K562 (cell line): Measurements from ENCODE around the gene MAP1S. TPM values are rescaled to one million over a fixed set of nuclear protein-coding genes. Genes with fewer than 3 reads are reported as not detected.
A peak's percentile ranks its signal among the peaks of the same experiment; 100 is the strongest.

ENCODE experiments used
- ATAC-seq: fragments of 200-7000 bp; cut with Tn5 transposase; 3 replicates; pipeline ENCODE4 v1.9.1; 2020; ENCODE audit warnings: moderate library complexity
- BruUV-seq: library from RNA; stranded (reverse); fragments of 400-500 nt; replicated peaks from 2 replicates; lab custom pipeline; 2021; lab: Mats Ljungman, UMichigan
- CTCF ChIA-PET: fragments of 300-600 bp; formaldehyde crosslinking; extraction: SDS; loops from one replicate; lab custom pipeline; 2021; ENCODE audit warnings: low intra/inter-chr PET ratio; lab: Yijun Ruan, JAX
- POLR2A ChIA-PET: fragments of 300-600, 350-650 bp; sonication (Branson Sonifier 250); formaldehyde crosslinking; extraction: SDS; loops from one replicate; lab custom pipeline; 2021; ENCODE audit warnings: antibody characterized with exemption, inconsistent platforms; lab: Yijun Ruan, JAX
- DNase-seq, 4 experiments: peaks; one replicate each; pipeline versions ENCODE4 v3.0.0 to v3.0.0-alpha.2; 2011 to 2018; ENCODE audit warnings: low spot score in 3 of 4, mixed read lengths in 3 of 4; ENCODE audit errors: extremely low read depth in 1 of 4
- FAIRE-seq: peaks from 2 replicates; lab custom pipeline; 2011; peaks lifted over from hg19 to GRCh38; lab: Jason Lieb, UNC
- H2AFZ ChIP-seq: 2 replicates; pipeline ENCODE4 v1.6.0; 2011; ENCODE audit warnings: low read depth, low read length, control low read depth, inconsistent platforms
- H3K27ac ChIP-seq: fragments of 200-600 bp; 3 replicates; pipeline ENCODE4 v1.8.0; 2011; ENCODE audit warnings: low read depth, mild to moderate bottlenecking, control low read depth, inconsistent platforms, low read length, moderate library complexity, mixed read lengths; ENCODE audit errors: extremely low read depth
- H3K27me3 ChIP-seq, 2 experiments: fragments of 300-600 bp in 1 of 2; 2 replicates in 1 of 2; 3 replicates in 1 of 2; pipeline versions ENCODE4 v1.6.0 to v1.8.0; 2011; ENCODE audit warnings: inconsistent platforms in 2 of 2, low read length in 2 of 2, mild to moderate bottlenecking in 1 of 2, mixed read lengths in 1 of 2, moderate library complexity in 1 of 2; ENCODE audit not compliant: control insufficient read depth in 2 of 2, insufficient read depth in 2 of 2
- H3K36me3 ChIP-seq: fragments of 300-600 bp; 3 replicates; pipeline ENCODE4 v1.8.0; 2011; ENCODE audit warnings: mild to moderate bottlenecking, low read length, inconsistent platforms; ENCODE audit not compliant: control insufficient read depth, insufficient read depth
- H3K4me1 ChIP-seq, 2 experiments: fragments of 200-600 bp in 1 of 2; replicated peaks in 1 of 2; 2 replicates in 1 of 2; 3 replicates in 1 of 2; pipeline versions ENCODE4 v1.5.1 to v1.8.0; 2011; ENCODE audit warnings: inconsistent platforms in 2 of 2, low read length in 2 of 2, mild to moderate bottlenecking in 1 of 2, mixed read lengths in 1 of 2, moderate library complexity in 1 of 2; ENCODE audit not compliant: control insufficient read depth in 2 of 2, insufficient read depth in 2 of 2
- H3K4me2 ChIP-seq: 2 replicates; pipeline ENCODE4 v1.6.1; 2011; ENCODE audit warnings: low read length, control low read depth, inconsistent platforms, mixed read lengths; ENCODE audit not compliant: insufficient read depth
- H3K4me3 ChIP-seq: fragments of 200-600 bp; sonication (generic), shearing (Covaris generic); 2 replicates; pipeline ENCODE4 v1.5.1; 2016; ENCODE audit warnings: control low read depth, inconsistent platforms
- H3K79me2 ChIP-seq: fragments of 200-600 bp; 3 replicates; pipeline ENCODE4 v1.8.0; 2011; ENCODE audit warnings: low read length, inconsistent platforms; ENCODE audit not compliant: control insufficient read depth, insufficient read depth
- H3K9ac ChIP-seq, 2 experiments: 2 replicates each; pipeline versions ENCODE4 v1.6.0 to v1.6.1; 2011; ENCODE audit warnings: low read depth in 2 of 2, low read length in 2 of 2, control low read depth in 1 of 2, inconsistent platforms in 1 of 2, mild to moderate bottlenecking in 1 of 2, mixed read lengths in 1 of 2; ENCODE audit not compliant: insufficient read depth in 1 of 2
- H3K9me1 ChIP-seq: one replicate; pipeline ENCODE4 v1.6.0; 2011; ENCODE audit warnings: inconsistent platforms, mild to moderate bottlenecking, low read length, moderate library complexity; ENCODE audit not compliant: control insufficient read depth, insufficient read depth
- H3K9me3 ChIP-seq: replicated peaks from 2 replicates; pipeline ENCODE4 v1.5.1; 2011; ENCODE audit warnings: low read depth, low read length, inconsistent platforms; ENCODE audit not compliant: control insufficient read depth, insufficient read depth
- H4K20me1 ChIP-seq: replicated peaks from 2 replicates; pipeline ENCODE4 v1.6.1; 2011; ENCODE audit warnings: low read length, inconsistent platforms, mixed read lengths; ENCODE audit not compliant: control insufficient read depth, insufficient read depth
- CREB1 ChIP-seq, 2 experiments: sonication (generic) in 1 of 2; formaldehyde crosslinking in 1 of 2; IDR thresholded peaks; 2 replicates each; pipeline versions ENCODE4 v1.6.1 to v1.8.0; 2012 to 2022; ENCODE audit warnings: inconsistent platforms in 1 of 2, mild to moderate bottlenecking in 1 of 2, missing genetic modification reagents in 1 of 2, moderate library complexity in 1 of 2
- HNRNPK ChIP-seq: fragments of 200-400 bp; formaldehyde crosslinking; IDR thresholded peaks from one replicate; pipeline ENCODE4 v1.6.1; 2018; ENCODE audit warnings: mild to moderate bottlenecking, low read depth, low read length; ENCODE audit not compliant: poor library complexity, severe bottlenecking
- NFIC ChIP-seq: fragments of 450-650 bp; IDR thresholded peaks from 2 replicates; pipeline ENCODE4 v1.6.1; 2017; ENCODE audit warnings: mild to moderate bottlenecking, inconsistent platforms
- NFYB ChIP-seq: IDR thresholded peaks from 2 replicates; pipeline ENCODE4 v1.6.1; 2011; ENCODE audit warnings: mild to moderate bottlenecking, moderate library complexity; ENCODE audit not compliant: insufficient read length; ENCODE audit errors: extremely low read depth
- ZNF584 ChIP-seq: fragments of 200-800 bp; sonication (Bioruptor generic); IDR thresholded peaks from 2 replicates; pipeline ENCODE4 v1.6.1; 2016; ENCODE audit warnings: low read depth, mild to moderate bottlenecking, missing genetic modification characterization, missing compliant biosample characterization
- WGBS: fragments of 100-300 bp; shearing (Covaris generic); methylation state at CpG from one replicate; pipeline ENCODE4 v1.1.6; 2016; ENCODE audit warnings: low coverage, mixed read lengths; ENCODE audit not compliant: insufficient coverage; ENCODE audit errors: missing lambda C conversion rate; 5-methylcytosine and 5-hydroxymethylcytosine counted together
- in situ Hi-C: fragments of 300-500 bp; cut with MboI; formaldehyde crosslinking; loops from 4 replicates; pipeline ENCODE4 v1.15.0; 2018; ENCODE audit warnings: inconsistent platforms, mixed read lengths
- intact Hi-C: fragments of 100-400 bp; cut with micrococcal nuclease; formaldehyde crosslinking; loops from 2 replicates; pipeline ENCODE4 v1.14.2; 2022
- polyA plus RNA-seq, 8 experiments: library from polyadenylated mRNA; depleted of rRNA in 4 of 8; stranded (reverse) in 5 of 8; unstranded in 3 of 8; fragments of >200 nt; fragmentation: Nextera tagmentation in 2 of 8; fragmentation: Illumina TruSeq in 1 of 8; extraction: Ambion mirVana in 2 of 8; extraction: Trizol in 1 of 8; gene quantifications; 2 replicates each; pipeline versions ENCODE4 v1.2.1 to v1.2.3, GENCODE V29; 2011 to 2014; ENCODE audit warnings: inconsistent platforms in 1 of 8, missing spikeins in 1 of 8
- total RNA-seq, 7 experiments: library from RNA; depleted of rRNA in 6 of 7; stranded (reverse); fragments of >200 nt in 6 of 7; fragmentation: Illumina TruSeq in 2 of 7; extraction: Trizol in 2 of 7; gene quantifications; 2 replicates each; pipeline versions ENCODE4 v1.2.1 to v1.2.3, GENCODE V29; 2011 to 2021; ENCODE audit warnings: low replicate concordance in 1 of 7

Gene MAP1S
- total and polyA plus RNA-seq, 9 of the 15 experiments (the other 6 are each of a cell fraction or from before 2014, with no cell fraction given): 2.0 to 81.0 (median 9.5) TPM

- CTCF ChIA-PET: no interaction called here
- Histone ChIP-seq H3K4me2 (peak overlapping the region; percentile 90), H3K9ac (peak overlapping the region in 1 of 2 experiments; percentile 97; a peak in 1 of 4 replicates), H4K20me1 (peaks cover 9% of the 10 kb centered on the region; the same call in 1 of the 2 replicates), H3K4me3 (peak overlapping the region; percentile 87; the same call in 1 of the 2 replicates), H3K4me1 (peaks cover 27 to 43% of the 10 kb centered on the region in 2 experiments; a peak in 4 of 5 replicates), H3K9me3 (no peaks in the 10 kb centered on the region), H3K36me3 (peaks cover 20% of the 10 kb centered on the region; the same call in 1 of the 3 replicates), H3K27me3 (no peaks in the 10 kb centered on the region), H2AFZ (peak overlapping the region; percentile 84), H3K79me2 (peaks cover 26% of the 10 kb centered on the region), H3K27ac (no peak overlapping the region; the same call in 2 of the 3 replicates), H3K9me1 (no peaks in the 10 kb centered on the region)
- BruUV-seq: no TSS peak
- 70% methylated on average over 2 of the region's 4 CpGs for WGBS
- ATAC-seq (no peak; the same call in 2 of the 3 replicates), FAIRE-seq (no peak), DNase-seq (peak in 1 of 4 experiments; percentile 1)
- in situ Hi-C loops: no loop called here
- TF ChIP-seq HNRNPK (peak; percentile 34), NFIC (no peak), NFYB (no peak), CREB1 (IDR thresholded peaks at IDR 0.05) (no peak), CREB1 (CRISPR knock-in tag; IDR thresholded peaks at IDR 0.05) (0 out of 2 replicates have a peak, but pooled peaks have one; percentile 24), ZNF584 (no peak)
- intact Hi-C loops: no loop called here
- POLR2A ChIA-PET: interaction anchor here (0.8 to 1.5 kb wide), 7 partner anchors 11 to 250 kb away, joined by 3 to 6 read pairs (median 4); no protein-coding TSS in a partner anchor
These were observed 732 bp upstream of the MAP1S start for GRCh38 chr19:17718550-17718946.
